ENCODE data around the gene SSTR4.
"Not testable (repeated sequence)": the region's sequence is repeated elsewhere in the genome, so short reads cannot be mapped to it uniquely, and the experiment has no call there.

Gene SSTR4

DNA sequence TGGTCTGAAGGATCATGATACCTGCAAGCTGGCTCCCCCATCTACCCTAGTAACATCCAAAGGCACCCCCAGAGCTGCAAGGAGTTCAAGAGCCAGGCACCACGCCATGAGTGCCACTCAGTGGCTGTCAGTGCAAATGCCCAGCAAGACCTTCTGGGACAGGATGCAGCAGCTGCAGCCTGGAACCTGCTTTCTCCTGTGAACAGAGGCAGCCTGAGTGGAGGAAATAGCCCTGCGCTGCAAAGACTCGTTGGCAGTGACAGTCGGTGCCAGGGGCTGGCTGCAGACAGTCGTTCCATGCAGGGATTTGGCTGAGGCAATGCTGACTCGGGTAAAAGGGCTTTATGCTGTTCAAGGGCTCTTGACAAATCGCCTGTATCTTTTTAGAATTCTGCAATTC lies 15.7 kb upstream of the SSTR4 start:
- FAIRE-seq, result no peak
- no peak for DNase-seq (ENCODE audit: insufficient read length)
- TF ChIP-seq POLR2AphosphoS5 (IDR thresholded peaks at IDR 0.05; ENCODE audit: low read depth, low read length), result no peak
- no peak for TF ChIP-seq TAF1 (IDR thresholded peaks at IDR 0.05; ENCODE audit: borderline replicate concordance, low read depth, low read length)
- no peak for TF ChIP-seq POLR2A (IDR thresholded peaks at IDR 0.05; ENCODE audit: low read depth, low read length)

DNA sequence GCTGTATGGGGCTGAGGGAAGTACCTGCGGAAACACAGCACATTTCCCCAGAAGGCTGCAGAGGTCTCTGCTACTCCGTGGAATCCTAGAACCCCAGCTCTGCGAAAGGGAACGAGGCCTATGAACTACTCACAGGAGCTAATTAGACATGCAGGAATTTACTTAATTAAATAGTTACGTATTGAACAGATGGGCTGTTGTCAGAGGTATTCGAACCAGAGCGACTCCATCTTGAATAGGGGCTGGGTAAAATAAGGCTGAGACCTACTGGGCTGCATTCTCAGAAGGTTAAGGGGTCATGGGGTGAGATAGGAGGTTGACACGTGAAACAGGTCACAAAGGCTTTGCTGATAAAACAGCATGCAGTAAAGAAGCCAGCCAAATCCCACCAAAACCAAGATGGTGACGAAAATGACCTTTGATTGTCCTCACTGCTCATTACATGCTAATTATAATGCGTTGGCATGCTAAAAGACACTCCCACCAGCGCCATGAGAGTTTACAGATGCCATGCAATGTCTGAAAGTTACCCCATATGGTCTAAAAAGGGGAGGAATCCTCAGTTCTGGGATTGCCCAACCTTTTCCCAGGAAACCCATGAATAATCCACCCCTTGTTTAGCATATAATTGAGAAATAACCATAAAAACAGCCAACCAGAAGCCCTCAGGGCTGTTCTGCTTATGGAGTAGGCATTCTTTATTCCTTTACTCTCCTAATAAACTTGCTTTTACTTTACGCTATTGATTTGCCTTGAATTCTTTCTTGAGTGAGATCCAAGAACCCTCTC lies 14.7 kb upstream of the SSTR4 start:
- no peak for FAIRE-seq
- TF ChIP-seq POLR2AphosphoS5 (IDR thresholded peaks at IDR 0.05; ENCODE audit: low read depth, low read length) (no peak), TAF1 (IDR thresholded peaks at IDR 0.05; ENCODE audit: borderline replicate concordance, low read depth, low read length) (no peak), POLR2A (IDR thresholded peaks at IDR 0.05; ENCODE audit: low read depth, low read length) (no peak)

DNA sequence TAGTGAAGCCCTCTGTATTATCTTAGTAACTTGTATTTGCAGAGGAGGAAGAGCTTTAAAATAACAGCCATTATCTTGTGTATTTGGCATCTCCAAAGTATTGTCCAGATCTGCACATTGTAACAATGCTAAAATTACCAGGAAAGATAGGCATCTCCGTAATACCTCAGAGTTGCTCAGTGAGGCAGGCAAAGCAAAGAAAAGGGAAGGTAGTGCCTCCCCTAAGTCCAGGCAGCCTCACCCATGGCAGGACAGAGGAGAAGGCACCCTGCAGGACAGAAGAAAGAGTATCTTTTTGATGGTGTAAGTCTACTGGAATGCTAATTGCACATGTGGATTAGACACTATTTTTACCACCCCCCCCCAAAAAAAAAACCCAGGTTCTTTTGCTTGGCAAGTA lies 13.6 kb upstream of the SSTR4 start:
- FAIRE-seq (no peak), DNase-seq (ENCODE audit: insufficient read length) (no peak)
- TF ChIP-seq POLR2AphosphoS5 (IDR thresholded peaks at IDR 0.05; ENCODE audit: low read depth, low read length), result no peak
- no peak for TF ChIP-seq POLR2A (IDR thresholded peaks at IDR 0.05; ENCODE audit: low read depth, low read length)
- no peak for TF ChIP-seq TAF1 (IDR thresholded peaks at IDR 0.05; ENCODE audit: borderline replicate concordance, low read depth, low read length)

More for the DNA sequence above, 14.7 kb upstream of the SSTR4 start:
- DNase-seq (ENCODE audit: insufficient read length), result no peak

DNA sequence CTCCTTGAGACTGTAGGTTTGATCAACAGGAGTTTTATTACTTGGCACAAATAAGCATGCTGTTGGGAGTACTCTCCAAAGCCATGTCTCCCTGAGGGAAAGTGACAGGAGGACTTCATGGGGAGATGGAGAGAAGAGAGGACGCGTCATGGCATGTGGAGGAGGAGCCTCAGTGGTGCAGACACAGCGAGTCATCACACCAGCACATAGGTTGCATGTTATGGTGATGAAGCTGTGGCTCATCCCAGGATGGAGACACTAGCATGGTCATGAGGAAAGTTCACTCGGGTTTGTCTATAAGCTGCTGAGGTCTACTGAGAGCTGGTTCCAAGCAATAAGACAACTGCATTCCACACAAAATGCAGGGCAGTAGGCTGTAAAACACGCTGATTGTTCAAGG lies 13.2 kb upstream of the SSTR4 start:
- FAIRE-seq (no peak), DNase-seq (ENCODE audit: insufficient read length) (no peak)
- no peak for TF ChIP-seq TAF1 (IDR thresholded peaks at IDR 0.05; ENCODE audit: borderline replicate concordance, low read depth, low read length)
- TF ChIP-seq POLR2A (IDR thresholded peaks at IDR 0.05; ENCODE audit: low read depth, low read length), result no peak
- TF ChIP-seq POLR2AphosphoS5 (IDR thresholded peaks at IDR 0.05; ENCODE audit: low read depth, low read length), result no peak

DNA sequence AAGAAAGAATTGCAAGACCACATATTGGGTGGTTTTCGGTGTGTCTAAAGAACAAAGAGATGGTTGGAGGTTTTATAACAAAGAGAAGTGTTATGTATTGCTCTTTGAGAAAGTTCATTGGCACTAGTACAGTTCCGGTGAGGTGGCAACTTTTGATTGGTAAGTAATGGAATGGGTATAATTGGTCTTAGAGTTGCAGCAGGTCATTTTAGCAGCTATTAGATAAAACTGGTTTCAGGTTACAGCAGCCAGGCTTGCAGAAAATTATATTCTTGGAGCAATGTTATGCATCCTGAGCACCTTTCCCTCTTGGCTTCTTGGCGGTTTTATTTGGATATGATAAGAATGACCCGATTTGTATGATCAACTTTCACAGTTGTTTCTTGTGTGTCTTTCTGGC lies 12.3 kb upstream of the SSTR4 start:
- FAIRE-seq (no peak), DNase-seq (ENCODE audit: insufficient read length) (no peak)
- TF ChIP-seq POLR2AphosphoS5 (IDR thresholded peaks at IDR 0.05; ENCODE audit: low read depth, low read length), result no peak

DNA sequence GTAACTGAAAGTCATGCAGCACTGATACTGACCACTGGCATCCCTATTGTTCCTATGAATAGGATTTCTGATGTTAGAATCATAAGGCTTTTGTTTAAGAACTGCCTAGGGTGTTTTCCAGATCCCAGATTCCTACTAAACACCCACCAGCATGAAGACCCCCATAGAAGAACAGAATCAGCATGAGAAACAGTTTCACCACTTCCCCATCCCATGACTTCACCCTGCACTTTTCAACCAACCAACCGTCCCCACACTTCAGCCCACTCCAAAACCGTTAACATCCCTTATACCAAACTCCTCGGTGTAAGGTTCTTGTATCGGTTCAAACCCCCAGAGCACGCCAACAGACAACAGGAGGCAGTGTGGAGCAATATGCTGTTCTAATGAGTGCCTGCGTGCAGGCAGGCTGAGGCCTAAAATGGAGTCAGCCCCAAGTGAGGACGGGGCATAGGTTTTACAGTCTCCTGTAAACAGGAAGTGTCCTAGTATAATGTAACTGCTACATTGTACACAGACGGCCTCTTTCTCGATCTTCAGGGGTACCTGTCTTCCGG lies 11.4 kb upstream of the SSTR4 start:
- FAIRE-seq (no peak), DNase-seq (ENCODE audit: insufficient read length) (no peak)
- TF ChIP-seq POLR2AphosphoS5 (IDR thresholded peaks at IDR 0.05; ENCODE audit: low read depth, low read length) (no peak), POLR2A (IDR thresholded peaks at IDR 0.05; ENCODE audit: low read depth, low read length) (no peak), TAF1 (IDR thresholded peaks at IDR 0.05; ENCODE audit: borderline replicate concordance, low read depth, low read length) (no peak)

DNA sequence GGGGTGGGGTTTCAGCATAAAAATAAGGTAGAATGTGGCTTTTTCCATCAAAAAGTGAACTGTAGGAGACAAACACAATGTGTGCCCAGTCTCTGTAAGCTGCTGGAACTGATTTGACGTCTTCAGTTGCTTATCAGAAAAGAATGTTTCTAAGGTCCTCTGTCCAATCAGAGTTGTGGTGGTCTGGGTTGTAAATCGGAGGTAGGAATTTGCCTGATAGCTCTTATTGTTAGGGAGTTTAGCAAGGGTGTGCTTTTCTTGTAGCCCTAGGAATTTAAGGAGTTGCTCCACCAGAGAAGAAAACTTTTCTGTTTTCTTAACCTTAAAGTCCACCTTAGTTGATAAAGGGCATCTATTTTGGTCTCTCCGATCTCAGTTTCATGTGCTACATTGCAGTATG lies 10.4 kb upstream of the SSTR4 start:
- DNase-seq (ENCODE audit: insufficient read length) (no peak), FAIRE-seq (no peak)
- TF ChIP-seq TAF1 (IDR thresholded peaks at IDR 0.05; ENCODE audit: borderline replicate concordance, low read depth, low read length) (no peak), POLR2A (IDR thresholded peaks at IDR 0.05; ENCODE audit: low read depth, low read length) (no peak), POLR2AphosphoS5 (IDR thresholded peaks at IDR 0.05; ENCODE audit: low read depth, low read length) (no peak)

DNA sequence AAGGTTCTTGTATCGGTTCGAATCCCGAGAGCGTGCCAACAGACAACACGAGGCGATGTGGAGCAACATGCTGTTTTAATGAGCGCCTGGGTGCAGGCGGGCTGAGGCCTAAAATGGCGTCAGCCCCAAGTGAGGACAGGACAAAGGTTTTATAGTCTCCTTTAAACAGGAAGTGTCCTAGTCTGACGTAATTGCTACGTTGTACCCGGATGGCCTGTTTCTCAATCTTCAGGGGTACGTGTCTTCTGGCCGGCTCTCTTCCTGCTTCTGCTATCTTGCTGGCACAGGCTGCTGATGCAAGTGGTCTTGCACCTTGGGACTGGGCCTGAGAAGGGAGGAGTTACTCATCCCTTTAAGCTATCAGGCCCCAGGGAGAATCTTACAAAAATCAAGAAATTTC lies 9.6 kb upstream of the SSTR4 start:
- DNase-seq (ENCODE audit: insufficient read length); FAIRE-seq: not testable (repeated sequence)

DNA sequence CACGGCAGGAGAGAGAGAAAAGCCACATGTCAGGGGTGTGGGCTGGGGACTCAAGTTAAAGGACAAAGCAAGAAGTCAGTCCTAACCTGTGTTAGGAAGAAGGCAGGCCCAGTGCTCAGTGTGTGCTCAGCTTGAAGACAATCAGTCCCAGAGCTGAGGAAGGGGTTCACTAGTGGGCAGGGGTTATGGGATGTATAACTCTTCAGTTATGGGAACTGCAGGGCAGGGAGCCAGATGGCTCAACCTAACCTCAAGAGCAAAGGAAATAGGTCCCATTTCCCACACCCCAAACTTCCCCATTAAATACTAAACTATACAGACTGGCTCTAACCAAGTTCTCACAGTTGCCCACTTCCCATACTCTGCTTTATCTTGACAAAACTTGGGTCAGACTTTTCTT lies 7.4 kb upstream of the SSTR4 start:
- DNase-seq (ENCODE audit: insufficient read length) (no peak), FAIRE-seq (no peak)
- no peak for TF ChIP-seq POLR2AphosphoS5 (IDR thresholded peaks at IDR 0.05; ENCODE audit: low read depth, low read length)
- TF ChIP-seq TAF1 (IDR thresholded peaks at IDR 0.05; ENCODE audit: borderline replicate concordance, low read depth, low read length), result no peak
- no peak for TF ChIP-seq POLR2A (IDR thresholded peaks at IDR 0.05; ENCODE audit: low read depth, low read length)

DNA sequence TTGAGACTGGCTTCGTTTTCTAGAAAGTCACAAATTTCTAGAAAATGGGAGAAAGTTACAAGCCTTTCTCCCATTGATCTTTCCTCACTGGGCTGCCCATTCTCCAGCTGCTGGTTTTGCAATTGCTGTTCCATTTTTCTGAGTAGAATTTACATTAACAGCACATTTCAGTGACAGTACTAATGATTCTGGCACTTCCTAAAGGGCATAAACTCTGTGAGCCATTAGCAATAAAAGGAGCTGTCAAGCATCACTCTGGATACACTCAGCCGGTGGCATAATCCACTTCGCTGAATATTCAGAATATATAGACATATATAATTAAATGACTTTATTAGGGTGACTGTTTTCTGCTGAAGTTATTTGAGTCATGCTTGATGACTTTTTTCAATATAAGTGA lies 6.7 kb upstream of the SSTR4 start:
- FAIRE-seq, result no peak
- no peak for TF ChIP-seq TAF1 (IDR thresholded peaks at IDR 0.05; ENCODE audit: borderline replicate concordance, low read depth, low read length)
- no peak for TF ChIP-seq POLR2A (IDR thresholded peaks at IDR 0.05; ENCODE audit: low read depth, low read length)
- TF ChIP-seq POLR2AphosphoS5 (IDR thresholded peaks at IDR 0.05; ENCODE audit: low read depth, low read length), result no peak

DNA sequence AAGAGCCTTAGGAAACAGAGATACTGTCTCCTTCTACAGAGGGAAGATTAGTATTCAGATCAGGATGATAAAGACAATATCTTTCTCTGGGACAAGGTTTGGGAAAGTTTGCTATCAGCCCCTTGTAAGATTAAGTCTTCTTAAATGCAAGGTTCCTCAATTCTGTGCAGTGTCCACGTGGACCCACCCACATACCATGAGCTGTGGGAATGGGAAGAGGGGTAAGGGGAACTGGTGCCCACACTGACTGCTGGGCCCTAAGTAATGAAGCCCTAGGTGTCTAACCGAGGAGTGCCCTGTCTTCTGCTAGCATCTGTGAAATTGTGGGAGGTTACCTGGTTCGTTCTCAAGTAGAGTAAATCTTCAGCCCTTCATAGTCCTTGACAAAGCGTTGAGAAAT lies 5.8 kb upstream of the SSTR4 start:
- no peak for FAIRE-seq
- no peak for TF ChIP-seq POLR2AphosphoS5 (IDR thresholded peaks at IDR 0.05; ENCODE audit: low read depth, low read length)
- TF ChIP-seq POLR2A (IDR thresholded peaks at IDR 0.05; ENCODE audit: low read depth, low read length), result no peak
- TF ChIP-seq TAF1 (IDR thresholded peaks at IDR 0.05; ENCODE audit: borderline replicate concordance, low read depth, low read length), result no peak
- DNase-seq (ENCODE audit: insufficient read length), result no peak

More for the DNA sequence above, 6.7 kb upstream of the SSTR4 start:
- no peak for DNase-seq (ENCODE audit: insufficient read length)

DNA sequence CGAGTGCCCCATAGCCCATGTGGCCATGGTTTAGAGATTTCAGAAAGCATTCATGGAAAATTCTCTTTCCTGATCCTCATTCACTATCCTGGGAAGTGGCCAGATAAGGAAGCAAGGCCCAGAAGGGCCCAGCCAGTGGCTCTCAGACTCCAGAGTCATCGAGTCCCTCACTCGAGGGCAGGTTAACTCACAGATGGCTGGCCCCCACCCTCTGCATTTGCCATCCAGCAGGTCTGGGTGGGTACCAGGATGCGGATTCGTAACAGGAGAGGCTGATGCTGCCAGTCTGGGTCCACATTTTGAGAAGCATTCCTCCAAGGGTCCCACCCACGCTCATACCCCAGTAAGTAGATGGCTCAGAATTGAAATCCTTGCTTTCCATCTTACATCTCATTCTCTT lies 3.8 kb upstream of the SSTR4 start:
- no peak for TF ChIP-seq TAF1 (IDR thresholded peaks at IDR 0.05; ENCODE audit: borderline replicate concordance, low read depth, low read length)
- TF ChIP-seq POLR2A (IDR thresholded peaks at IDR 0.05; ENCODE audit: low read depth, low read length), result no peak
- no peak for TF ChIP-seq POLR2AphosphoS5 (IDR thresholded peaks at IDR 0.05; ENCODE audit: low read depth, low read length)
- no peak for DNase-seq (ENCODE audit: insufficient read length)
- FAIRE-seq, result no peak
